HG03575 (cell line): ENCODE data around the gene OTUD5.
"Not testable (repeated sequence)": the region's sequence is repeated elsewhere in the genome, so short reads cannot be mapped to it uniquely, and the experiment has no call there.

Source experiments
- ATAC-seq: cut with Tn5 transposase; IDR thresholded peaks from one replicate; pipeline ENCODE4 v1.9.1; 2021; ENCODE audit not compliant: unreplicated experiment, insufficient number of reproducible peaks, low FRiP score; ENCODE audit errors: extremely low read depth

Gene OTUD5, protein sequence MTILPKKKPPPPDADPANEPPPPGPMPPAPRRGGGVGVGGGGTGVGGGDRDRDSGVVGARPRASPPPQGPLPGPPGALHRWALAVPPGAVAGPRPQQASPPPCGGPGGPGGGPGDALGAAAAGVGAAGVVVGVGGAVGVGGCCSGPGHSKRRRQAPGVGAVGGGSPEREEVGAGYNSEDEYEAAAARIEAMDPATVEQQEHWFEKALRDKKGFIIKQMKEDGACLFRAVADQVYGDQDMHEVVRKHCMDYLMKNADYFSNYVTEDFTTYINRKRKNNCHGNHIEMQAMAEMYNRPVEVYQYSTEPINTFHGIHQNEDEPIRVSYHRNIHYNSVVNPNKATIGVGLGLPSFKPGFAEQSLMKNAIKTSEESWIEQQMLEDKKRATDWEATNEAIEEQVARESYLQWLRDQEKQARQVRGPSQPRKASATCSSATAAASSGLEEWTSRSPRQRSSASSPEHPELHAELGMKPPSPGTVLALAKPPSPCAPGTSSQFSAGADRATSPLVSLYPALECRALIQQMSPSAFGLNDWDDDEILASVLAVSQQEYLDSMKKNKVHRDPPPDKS

DNA sequence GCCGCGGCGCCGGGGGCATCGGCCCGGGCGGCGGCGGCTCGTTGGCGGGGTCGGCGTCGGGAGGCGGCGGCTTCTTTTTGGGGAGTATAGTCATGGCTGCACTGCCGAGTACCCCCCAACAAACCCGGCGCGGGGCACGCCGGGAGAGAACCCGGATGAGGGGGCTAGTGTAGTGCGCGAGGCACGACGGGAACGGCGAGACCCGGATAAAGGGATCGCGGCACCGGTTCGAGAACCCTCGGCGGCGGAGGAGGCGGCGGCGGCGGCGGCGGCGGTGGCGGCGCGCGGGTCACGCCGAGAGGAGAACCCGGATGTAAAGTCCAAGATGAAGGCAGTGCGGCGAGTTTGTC, at the start of gene OTUD5:
TSS of gene OTUD5 (minus strand) at position 131 of the 350 bp plus-strand sequence. CDS start at position 94, 37 bp downstream.
- no peak for ATAC-seq

DNA sequence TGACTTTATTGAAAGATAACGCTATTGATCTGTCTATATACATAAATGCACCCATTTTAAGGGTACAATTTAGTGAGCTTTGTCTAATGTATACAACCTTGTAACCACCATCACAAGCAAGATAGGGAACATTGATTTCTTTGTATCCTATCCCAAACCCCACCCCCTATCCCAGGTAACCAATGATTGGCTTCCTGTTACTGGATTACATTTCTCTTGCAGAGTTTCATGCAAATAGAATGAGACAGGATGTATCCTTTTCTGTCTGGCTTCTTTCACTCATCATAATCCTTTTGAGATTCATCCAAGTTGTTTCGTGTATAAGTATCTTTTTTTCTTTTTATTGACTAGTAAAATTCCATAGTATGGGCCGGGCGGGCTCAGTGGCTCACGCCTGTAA, 46.3 kb upstream of the OTUD5 start:
- no peak for ATAC-seq

DNA sequence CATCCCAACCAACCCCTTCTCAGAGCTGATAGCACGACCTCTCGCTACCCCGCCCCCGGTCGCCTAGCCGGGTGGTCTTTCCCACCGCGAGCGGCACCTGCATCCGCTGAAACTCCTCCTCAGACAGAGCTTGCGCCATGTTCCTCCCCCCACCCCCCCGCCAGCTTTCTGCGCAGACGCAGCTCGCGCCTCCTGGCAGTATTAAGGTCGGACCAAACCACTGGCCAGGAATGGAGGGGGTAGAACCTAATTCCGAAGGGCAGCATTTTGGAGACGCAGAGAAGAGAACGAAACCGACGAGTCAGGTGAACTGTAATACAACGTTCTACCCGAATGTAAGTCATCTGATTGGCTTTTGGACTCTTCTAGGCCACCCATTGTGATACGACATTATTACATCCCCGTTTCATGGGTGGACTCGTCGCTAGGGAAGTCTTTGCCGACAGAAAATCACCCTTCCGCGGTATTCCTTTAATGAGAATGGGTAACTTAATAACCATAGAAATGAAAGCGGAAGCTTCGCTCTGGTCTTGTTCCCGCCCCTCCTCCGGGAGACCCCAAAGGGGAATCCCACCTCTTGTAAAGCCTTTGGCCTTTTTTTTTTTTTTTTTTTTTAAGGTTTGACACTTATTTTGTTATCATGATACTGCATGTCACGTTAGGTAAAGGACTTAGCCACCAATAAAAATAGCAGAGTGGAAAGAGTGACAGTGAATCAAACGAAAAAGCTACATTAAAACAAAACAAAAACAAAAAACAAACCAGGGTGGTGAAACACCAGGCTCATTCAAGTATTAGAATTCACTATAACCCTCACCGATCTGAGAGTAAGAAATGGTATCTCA, 44.9 kb upstream of the OTUD5 start, which contains the start of gene GRIPAP1:
TSS of gene GRIPAP1 (minus strand) at position 174 of the 845 bp plus-strand sequence. CDS start at position 139, 35 bp downstream.
- peak; percentile 48 for ATAC-seq

DNA sequence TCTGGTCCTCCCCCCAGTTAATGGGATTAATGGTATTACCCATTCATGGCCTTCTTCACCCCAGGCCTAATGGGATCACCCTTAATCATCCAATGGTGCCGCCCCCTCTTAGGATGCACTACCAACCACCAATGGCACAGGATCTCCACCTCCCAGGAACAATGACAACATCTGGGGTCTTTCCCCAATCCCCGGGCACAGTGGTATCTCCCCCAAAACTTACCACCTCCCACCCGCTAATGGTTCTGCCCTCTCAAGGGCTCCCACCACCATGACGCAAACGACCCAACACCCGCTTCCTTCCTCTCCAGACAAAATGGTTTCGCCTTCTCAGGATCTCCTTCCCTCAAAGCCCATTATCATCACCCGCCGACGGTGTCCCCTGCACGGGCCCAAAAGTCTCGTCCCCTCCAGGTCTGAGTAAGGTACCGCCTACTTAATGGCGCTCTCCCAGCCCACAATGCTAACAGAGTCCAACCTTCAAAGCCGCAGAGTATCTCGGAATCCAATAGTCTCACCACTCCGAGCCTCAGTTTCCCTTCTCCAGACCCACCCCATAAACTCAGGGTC, 44.2 kb upstream of the OTUD5 start:
- ATAC-seq, result no peak

DNA sequence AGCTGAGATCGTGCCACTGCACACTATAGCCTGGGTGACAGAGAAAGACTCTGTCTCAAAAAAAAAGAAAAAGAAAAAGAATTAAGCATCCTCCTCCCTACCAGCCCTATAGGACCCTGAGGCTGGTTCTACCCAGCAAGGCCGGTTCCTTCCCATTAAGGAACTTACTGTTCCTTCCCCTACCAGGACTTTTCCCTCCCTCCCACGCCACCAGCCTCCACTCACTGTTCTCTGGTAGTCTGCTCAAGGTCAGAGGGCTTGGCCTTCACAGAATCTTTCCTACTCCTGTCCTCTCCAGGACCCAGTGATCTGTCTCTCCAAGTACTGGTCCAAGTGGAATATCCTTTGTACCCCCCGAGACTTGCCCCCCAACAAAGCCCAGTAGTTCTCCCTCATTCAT, 43.2 kb upstream of the OTUD5 start:
- ATAC-seq, result no peak

DNA sequence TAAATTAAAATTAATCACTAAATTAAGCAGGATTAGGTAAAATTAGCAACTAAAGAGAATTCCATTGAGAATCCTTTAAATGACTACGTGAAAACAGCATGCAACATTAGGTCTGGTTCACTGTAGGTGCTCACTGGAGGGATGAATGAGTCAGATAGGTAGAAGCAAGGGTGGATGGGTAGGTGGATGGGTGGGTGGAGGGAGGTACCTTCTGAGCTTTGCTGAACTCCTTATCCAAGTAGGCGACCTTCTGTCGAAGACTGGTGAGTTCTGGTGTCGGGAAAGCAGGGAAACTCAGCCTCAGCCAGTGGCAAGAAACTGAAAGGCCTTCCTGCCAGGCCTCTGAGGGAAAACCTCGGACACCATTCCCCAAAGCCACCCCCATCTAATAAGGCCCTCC, 41.6 kb upstream of the OTUD5 start:
- ATAC-seq, result no peak

DNA sequence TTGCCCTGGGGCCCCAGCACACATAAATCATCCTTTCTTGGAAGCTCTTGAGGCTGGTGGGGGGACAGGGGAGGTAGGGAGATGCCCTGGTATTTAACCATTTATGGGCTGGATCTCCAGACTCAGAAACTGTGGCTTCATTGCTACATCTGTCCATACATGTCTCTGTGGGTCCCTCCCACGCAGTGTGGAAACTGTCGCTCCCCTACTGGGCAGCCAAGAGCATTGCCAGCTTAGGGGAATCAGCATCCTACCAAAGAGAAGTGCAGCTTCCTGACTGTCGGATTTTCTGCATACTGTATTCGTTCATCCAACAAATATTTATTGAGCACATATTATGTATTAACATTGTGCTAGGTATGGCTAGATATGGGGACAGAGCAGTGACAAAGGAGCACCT, 41.0 kb upstream of the OTUD5 start:
- ATAC-seq, result no peak

DNA sequence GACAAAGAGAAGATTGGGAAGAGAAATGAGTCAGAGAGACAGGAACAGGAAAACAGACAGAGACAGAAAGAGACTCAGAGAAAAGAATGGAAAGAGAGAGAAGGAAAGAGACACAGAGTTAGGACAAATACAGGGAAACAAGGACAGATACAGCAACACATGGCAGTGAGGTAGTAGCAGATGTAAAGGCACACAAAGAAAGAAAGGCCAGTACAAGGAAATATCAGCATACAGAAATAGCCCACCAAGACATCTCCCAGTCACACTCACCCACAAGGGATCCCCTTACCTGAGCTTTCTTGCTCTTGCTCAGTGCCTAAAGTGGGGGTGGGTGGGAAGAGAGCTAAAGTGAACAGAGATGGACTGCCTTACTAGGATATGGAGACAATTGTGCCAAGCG, 40.5 kb upstream of the OTUD5 start:
- ATAC-seq, result no peak

DNA sequence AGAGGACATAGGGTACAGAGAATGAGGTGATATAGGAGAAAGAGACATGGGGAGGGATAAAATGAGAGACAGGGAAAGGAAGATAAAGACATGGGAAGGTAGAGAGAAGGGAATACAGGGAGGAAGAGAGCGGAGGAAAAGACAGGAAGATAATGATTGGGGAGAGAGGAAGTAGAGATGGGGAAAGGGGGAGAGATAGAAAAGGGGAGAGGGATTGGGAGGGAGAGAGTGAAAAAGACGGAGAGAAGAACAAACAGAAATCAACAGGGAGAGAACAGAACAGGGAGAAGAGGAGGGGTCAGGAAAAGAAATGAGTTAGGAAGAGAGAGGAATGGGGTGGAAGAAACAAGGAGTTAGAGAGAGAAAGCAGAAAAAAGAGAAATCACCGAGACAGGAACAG, 40.0 kb upstream of the OTUD5 start:
- no peak for ATAC-seq

DNA sequence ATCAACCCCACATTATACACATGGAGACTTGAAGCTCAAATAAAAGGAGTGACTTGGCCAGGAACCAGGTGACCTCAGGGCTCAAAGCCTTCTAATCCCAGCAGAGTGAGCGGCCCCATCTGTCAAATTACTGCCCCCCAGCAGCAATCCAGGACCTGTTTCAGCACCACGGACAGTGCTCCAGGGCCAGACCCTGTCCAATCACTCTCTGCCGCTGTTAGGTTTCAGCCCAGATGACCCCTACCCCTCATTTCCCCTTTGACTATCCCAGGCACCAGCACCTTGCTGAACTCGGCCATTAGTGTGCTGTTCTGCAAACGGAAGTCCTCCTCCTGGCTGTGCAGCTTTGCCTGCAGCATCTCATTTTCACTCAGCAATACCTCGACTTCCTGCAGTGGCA, 39.6 kb upstream of the OTUD5 start:
- no peak for ATAC-seq

DNA sequence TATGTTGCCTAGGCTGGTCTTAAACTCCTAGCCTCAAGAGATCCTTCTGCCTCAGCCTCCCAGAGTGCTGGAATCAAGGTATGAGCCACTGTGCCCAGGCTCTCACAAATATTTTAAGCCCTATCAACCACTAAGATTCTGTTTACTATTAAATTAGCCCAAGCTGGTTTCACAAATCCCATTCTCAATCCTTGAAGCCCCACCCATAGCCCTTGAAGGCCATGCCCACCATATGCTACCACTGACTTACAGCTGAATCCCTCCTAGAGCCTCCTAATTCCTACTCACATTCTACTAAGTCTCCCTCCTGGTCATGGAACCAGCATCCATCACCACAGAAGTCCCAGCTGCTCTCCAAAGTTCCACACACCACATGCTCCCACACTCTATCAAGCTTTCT, 34.9 kb upstream of the OTUD5 start:
- no peak for ATAC-seq

DNA sequence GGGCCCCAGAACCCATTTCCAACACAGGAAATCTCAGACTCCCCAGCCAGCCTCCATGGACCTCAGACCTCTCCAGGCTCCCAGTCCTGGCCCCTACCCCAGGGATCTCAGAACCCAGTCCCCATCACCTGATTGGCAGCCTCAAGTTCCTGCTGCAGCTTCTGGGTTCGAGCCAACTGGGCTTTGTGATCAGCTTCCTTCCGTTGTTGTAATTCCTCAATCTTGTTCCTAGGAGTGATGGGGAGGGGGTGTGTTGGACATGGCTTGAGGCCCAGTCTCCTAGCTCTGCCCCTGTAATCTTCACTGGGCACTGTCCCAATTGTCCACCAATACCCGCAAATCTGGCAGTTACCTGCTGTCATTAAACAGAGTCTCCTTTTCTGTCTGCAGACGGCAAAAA, 32.1 kb upstream of the OTUD5 start:
- ATAC-seq, result no peak

DNA sequence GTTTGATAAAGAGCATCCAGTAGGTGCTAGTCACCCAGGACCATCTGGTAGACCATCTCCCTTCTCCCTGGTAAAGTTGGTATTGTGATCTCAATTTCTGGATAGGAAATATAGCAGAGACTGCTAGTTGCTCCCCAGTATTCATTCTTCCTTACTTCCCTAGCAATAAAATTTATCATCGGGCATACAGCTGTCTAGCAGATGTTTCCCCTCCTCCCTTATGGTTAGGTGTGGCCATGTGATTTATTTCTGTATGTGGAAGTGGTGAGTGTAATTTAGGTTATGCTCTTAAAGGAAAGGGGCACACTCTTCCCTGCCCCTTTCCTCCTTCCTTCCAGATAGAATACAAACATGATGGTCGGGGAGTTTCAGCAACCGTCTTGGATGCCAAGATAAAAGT, 26.5 kb upstream of the OTUD5 start:
- ATAC-seq, result no peak

DNA sequence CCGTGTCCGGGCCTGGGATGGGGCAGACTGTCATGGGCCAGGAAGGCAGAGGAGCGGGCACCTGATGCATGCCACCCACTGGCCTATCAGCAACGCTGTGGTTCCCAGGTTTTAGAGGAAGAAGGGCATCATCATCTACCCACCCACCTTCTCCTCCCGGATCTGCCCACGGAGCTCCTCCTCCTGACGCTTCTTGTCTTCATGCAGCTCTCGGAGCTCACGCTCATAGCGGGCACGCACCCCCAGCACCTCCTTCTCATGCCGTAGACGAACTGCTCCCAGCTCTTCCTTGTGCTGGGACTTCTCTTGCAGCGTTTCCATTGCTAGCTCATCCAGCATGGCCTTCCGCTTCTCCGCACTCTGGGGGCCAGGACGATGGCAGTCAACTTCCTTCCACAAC, 25.7 kb upstream of the OTUD5 start:
- no peak for ATAC-seq

DNA sequence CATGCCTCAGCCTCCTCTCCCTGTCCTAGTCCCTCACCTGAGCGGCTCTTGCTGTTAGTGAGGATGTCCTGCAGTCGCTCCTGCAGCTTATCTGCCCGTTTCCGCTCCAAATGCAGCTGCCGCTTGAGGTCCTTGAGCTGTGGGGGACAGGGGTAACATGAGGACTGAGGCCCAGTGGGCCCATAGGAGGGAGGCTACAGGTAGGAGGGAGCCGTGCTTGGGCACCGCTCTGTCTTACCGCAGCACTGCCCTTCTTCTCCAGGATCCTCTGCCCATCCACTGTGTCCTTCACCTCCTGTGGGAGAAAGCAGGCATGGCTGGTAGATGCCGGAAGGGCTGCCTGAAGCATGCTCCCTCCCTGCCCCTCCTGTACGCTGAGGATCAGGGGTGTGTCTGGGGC, 23.8 kb upstream of the OTUD5 start:
- ATAC-seq, result no peak

DNA sequence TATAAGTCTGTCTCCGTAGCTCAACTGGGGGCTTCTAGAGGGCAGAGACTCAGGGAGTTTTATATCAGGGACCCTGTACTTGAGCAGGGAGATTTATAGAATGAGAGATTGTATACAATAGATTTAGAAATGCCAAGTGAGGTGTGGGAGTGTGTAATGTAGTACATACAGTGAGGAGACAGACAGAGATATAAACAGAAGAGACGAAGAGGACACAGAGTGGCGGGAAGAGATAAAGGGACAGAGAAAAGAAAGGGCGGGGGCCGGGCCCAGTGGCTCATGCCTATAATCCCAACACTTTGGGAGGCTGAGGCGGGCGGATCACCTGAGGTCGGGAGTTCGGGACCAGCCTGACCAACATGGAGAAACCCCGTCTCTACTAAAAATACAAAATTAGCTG, 22.9 kb upstream of the OTUD5 start:
- ATAC-seq, result not testable (repeated sequence)

DNA sequence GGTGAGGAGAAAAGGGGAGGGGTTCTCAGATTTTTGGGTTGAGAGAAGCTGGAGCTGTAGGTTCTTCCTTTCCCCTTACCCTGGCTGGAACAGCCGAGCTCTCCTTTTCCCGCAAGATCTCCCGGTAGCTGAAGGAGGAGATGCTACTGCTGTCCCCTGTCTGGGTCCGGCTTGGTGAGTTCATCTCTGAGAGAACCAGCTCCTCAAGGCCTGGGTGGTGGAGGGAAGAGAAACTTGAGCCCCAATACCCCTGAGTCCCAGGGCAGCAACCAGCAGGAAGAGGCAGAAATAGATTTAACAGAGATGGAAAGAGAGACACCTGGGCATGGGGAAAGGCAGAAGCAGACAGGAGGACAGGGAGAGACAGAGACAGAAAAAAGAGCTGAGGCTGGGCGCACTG, 20.8 kb upstream of the OTUD5 start:
- no peak for ATAC-seq

DNA sequence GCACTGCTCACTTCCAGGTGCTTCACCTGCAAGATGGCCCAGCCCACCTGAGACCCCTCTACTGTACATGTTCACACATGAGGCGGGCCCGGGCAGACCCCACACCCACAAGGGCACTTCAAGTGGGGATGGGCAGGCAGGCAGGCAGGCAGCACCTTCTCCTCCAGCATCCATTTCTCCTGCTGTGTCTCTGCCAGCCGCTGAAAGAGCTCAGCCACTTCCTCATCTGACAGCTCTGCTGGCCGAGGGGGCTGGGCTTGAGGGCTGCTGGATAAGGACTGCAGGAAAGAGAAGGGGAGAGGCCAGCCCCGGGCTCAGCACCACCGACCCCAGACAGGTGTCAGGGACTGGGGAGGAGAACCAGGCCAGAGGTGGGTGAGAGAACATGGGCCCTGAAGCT, 18.7 kb upstream of the OTUD5 start:
- ATAC-seq, result no peak

DNA sequence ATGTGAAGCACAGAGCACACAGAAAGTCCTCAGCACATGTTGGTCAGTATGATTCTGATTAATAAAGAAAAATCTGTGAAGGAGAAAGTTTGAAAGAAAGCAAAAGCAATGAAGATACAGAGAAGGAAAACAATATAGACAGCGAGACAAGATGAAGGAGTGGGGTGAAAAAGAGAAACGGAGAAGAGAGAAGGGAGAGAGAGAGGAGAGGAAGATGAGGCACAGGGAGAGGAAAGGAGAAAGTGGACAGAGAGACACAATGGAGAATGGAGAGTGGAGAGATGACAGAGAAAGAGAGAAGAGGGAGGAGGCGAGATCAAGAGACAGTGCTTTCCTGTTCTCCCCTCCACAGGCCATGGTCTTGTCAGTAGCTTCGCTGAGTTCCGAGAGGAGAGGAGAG, 18.1 kb upstream of the OTUD5 start:
- ATAC-seq, result no peak

DNA sequence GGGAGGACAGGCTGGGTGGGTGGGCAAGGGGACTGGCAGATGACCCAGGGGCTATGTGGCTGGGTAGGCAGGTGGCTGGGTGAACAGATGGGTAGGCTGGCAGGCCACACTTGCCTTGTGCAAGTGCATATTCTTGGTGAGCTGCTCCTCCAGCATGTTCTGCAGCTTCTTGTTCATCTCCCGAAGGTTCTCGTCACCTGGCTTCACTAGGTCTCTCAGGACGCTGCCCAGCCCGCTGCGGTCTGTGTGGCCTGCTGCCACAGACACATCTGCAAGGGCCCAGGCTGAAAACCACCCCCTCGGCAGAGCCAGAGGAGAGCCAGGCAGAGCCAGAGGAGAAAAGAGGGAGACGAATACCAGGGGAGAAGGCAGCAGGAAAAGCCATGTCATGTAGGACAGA, 17.6 kb upstream of the OTUD5 start:
- no peak for ATAC-seq
